ENCODE data around the gene OSM. TPM values are rescaled to one million over a fixed set of nuclear protein-coding genes. Genes with fewer than 3 reads are reported as not detected.

OSM gene
- polyA plus RNA-seq (2013, experiment 1 of 2; ENCODE audit: insufficient read length): not detected
- not detected for polyA plus RNA-seq (2013, experiment 2 of 2; ENCODE audit: insufficient read length)

DNA sequence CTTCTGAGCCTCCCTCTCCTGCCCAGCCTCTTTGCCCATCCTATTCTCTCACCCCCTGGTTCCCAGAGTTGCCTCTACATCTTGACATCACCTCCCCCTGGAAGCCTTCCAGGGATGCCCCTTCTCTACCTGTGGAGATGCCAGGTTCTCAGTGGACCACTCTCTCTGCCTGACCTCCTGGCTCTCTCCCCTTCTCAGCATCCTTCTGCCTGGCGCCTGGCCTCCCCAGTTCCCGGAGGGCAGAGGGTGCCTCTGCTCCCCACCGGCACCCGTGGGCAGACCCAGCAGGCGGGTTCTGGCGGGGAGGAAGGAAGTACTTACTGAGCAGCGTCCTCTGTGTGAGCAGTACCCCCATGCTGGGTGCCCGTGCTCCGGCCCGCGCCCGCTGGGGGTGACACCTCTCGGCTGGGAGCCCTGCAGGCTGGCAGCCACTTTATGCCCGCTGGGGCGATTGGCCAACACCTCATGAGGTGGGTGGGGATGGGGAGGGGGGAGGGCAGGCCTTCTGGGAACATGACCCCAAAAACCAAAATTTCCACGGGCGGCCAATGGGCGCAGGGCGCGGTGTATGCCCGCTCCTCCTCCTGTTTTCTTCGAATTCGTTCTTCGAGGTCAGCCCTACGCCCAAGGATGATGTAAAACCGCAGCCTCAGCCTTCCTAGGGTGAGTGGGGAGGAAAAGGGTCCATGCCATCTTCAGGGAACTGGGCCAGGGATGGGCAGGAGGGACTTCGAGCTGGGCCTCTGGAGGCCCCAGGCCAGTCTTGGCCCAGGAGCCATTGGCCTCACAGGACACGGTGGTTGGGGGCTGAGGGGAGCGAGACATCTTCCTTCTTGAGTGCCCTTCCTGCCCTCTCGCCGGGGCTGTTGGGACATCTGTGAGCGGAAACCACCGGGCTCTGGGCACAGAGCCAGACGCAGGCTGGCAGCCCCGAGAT is at the start of gene OSM:
Gene OSM, minus strand, starts transcription at position 407 of the 937 bp plus-strand sequence. Its CDS starts 52 bp downstream, at position 355.
- no peak for DNase-seq

DNA sequence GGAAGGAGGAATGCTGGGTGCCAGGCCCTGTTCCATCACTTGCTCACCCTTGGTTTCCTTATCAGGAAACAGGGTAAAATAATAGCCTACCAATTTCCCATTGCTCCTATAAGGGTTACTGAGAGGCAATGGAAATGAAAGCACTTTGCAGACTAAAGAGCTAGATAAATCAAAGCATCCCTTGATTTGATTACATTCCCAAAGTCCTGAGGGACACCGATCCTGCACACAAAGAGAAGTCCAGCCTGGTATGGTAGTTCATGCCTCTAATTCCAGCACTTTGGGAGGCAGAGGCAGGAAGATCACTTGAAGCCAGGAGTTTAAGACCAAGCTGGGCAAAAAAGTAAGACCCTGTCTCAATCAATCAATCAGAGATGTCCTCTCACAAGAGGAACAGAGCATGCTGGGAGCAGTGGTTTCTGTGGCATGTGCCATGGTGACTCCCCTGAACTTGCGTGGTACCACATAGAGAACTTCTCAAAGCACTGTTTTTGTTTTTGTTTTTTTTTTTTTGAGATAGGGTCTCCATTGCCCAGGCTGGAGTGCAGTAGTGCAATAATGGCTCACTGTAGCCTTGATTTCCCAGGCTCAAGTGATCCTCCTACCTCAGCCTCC is 49.4 kb upstream of the OSM start:
- no peak for DNase-seq

DNA sequence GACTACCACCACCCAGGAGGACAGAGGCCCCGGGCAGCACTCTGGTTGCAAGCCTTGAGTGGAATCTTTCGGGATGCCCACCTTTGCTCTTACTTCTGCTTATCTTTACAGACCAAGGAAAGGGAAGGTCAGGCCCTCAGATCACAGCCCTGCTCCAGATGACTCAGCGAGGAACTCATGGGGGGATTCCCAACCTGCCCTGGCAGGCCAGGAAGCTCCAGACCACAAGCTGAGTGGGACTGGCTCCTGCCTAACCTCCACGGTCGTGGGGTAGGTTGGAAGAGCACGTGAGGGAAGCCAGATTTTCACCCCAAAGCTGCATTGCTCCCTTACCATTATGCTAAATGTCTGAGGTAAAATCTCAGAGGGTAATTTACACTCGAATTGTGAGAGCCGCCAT is 48.3 kb upstream of the OSM start:
- DNase-seq: no peak

DNA sequence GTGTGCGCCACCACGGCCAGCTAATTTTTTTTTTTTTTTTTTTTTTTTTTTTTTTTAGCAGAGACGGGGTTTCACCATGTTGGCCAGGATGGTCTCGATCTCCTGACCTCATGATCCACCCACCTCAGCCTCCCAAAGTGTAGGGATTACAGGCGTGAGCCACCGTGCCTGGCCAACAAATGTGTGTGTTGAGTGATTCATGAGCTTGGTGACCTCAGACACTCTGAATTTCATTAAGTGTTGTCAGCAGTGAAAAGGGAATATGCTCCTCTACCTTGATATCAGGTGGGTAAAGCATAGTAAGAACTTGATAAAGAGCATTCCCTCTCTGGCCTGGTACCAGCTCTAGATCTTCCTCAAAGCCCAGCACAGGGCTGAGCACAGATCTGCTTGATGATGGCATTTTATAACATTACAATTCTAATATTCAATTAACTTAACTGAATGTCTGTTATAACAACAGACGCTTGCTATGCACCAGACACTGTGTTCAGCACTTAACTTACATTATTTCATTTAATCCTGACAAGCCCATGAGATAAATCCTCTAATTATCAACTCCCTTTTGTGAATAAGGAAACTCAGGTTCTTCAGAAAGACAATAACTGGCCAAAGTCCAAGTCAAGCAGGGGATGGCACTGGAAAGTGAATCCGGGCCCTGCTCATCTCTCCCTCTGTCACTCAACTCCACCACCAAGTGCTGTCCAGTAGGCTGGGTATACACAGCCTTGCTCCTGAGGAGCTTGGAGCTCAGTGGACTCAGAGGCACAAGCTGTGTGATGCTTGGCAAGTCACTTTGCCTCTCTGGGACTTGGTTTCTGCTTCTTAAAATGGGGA is 47.1 kb upstream of the OSM start:
- DNase-seq: no peak

DNA sequence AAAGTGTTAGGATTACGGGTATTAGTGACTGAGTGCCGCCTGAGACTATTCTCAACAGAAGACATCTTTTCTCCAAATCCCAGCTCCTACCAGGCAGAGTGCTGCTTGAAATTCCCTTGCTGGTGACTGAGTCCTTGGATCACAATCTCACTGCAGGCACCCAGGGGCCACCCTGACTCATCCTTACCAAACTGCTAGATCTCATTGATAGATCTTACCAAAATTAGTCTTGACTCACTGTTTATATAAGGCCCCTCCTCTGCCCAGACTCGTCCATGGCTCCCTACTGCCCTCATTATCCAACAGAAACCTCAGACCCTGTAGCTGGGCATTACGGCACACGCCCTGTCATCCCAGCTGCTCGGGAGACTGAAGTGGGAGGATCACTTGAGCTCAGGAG is 45.4 kb upstream of the OSM start:
- peak; percentile 55 for DNase-seq

DNA sequence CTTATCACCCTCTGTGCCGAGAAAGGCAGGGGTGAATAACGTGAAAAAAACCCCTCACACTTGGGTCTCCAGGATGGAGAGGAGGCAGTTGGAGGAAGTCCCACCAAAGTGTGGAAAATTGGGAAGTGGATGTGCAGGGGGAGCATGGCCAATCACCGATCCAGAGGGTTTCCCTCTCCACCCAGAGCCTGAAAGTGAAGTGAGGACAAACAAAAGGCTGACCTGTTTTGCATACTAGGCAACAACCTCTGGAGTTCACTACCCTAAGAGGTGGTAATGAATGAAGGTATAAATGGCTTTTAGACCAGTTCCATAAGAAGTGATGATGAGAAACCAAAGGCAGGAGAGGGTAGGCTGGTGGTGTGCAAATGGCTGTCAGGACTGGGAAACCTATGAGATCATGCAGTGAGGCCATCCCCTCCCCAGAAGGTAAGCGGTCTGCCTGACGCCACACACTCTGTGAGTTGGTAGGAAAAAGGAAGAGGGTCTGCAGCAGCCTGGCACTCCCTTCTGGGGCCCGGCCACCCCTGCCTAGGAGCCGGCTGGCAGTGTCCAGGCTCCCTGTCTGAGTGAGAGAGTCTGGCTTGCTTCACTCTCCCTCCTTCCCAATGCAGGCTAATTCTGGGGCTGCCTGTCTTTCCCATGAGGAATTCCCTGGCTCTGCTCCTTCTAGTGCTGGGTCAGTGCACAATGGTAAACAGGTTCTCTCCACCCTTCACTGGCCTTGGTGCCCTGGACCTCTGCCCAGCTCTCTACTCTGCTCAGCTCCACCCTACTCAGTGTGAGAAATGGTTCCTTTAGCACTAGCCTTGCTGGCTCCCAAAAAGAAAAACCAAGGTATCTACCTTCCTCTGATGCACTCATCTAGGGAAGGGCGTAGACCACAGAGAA is 44.5 kb upstream of the OSM start:
- no peak for DNase-seq

DNA sequence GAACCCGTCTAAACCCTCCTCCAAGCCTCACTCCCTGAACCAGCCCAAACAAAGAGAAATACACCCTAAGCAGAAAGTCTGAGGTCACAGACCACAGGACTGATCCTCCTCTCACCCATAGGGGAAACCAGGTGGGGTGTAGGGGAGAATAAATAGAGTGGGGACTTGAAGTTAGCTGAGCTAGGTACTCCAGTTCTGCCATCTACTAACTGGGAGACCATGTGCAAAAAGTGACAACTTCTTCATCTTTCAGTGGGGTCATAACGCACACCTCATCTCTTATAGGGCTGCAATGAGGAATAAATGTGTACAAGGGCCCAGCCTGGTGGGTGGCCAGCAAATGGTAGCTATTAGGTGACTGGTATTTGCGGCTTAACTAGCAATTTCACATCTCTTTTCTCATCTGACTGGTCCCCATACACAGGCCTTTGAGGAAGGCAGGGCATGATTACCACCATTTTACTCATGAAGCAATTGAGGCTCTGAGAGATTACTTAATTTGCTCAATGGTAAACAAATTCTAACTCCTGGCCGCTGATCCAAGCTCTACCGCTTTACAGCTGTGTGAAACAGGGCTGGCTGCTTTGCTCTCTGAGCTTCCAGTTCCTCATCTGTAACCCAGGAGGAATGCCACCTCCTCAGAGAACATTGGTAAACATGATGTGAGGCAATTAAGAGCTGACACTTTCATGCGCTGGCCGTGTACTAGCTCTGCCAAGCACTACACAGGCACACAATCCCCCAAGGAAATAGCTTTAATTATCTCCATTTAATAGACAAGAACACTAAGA is 43.5 kb upstream of the OSM start:
- peak; percentile 46 for DNase-seq

DNA sequence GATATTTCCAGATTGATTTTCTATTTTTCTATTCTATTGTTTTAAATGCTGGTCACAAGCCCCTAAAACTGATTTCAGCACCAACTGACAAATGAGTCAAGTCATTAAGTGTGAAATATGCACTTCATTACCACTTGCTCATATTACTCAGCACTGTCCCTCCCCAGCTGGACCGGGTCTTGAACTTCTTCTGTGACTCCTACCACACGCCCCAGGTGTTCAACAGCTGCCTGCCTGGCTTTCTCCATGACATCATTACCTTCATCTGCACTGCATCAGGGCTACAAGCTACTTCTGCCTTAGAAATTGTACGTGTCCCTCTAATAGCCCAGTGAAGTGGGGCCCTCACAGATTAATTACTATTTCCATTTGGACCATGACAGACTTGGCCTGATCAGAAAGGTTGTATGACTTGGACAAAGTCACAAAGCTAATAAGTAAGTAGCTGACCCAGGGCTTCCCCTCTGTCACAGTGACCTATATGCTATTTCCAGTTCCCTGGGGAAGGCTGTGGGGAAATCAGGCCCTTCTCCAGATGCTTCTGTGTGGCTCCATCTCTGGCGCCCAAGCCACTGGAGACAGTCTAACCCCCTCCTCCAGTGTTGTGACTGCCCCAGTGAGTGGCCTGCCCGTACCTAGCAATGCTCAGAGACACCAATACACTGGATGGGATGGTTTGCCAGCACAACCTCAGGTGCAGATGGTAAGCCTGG is 42.0 kb upstream of the OSM start:
- peak; percentile 65 for DNase-seq

DNA sequence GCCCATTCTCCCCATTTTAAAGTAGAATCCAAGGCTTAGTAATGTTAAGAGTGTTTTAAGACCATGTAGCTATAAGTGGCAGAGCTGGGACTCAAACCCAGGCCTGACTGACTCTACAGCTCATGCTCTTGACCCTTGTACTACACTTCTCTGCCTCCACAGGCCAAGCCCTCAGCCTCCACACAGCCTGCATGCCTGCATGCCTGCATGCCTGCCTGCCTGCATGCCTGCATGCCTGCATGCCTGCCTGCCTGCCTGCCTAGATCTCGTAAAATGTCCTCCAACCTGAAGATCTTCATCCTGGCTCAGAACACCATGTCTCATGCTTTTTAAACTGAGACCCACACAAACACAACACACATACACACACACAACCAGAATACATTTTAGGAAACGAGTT is 41.4 kb upstream of the OSM start:
- no peak for DNase-seq

DNA sequence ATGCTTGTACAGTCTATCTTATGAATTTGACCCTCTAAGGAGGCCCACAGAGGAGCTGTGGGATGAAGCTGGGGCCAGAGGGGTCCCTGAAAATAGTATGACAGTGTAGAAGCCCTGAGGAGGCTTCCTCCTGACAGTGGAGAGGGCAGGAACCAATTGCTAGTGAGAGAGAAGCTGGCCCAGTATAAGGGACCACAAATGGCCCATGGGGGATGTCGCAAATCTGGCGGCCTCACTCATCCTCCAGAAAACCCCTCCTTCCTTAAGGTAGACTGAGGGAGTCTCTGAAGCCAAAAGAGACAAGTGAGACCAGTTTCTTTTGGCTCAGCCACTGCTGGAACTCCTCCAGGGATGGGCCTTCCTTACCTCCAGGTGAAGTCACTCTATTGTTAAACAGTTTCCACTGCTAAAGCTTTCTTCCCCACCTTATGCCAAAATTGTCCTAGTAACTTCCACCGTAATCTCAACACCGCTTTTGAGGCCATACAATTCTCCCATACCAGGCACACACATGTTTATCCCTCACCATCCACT is 40.5 kb upstream of the OSM start:
- no peak for DNase-seq

DNA sequence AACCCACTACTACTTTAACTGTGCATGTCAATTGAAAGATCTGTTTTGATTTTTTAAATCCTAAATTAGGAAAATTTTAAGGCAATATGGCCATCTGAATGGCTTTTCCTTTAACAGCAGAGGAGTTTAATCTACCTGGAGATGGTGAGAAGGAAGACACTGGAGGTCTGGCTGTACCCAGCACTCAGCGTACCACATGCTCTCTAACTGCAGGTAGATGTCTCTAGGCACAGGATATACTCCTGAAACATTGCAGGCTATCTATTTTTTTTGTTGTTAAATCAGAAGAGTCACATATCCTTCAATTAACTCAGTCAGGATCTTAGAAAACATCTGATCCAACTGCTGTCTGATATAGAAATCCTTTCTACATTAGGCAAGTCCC is 40.0 kb upstream of the OSM start:
- no peak for DNase-seq

DNA sequence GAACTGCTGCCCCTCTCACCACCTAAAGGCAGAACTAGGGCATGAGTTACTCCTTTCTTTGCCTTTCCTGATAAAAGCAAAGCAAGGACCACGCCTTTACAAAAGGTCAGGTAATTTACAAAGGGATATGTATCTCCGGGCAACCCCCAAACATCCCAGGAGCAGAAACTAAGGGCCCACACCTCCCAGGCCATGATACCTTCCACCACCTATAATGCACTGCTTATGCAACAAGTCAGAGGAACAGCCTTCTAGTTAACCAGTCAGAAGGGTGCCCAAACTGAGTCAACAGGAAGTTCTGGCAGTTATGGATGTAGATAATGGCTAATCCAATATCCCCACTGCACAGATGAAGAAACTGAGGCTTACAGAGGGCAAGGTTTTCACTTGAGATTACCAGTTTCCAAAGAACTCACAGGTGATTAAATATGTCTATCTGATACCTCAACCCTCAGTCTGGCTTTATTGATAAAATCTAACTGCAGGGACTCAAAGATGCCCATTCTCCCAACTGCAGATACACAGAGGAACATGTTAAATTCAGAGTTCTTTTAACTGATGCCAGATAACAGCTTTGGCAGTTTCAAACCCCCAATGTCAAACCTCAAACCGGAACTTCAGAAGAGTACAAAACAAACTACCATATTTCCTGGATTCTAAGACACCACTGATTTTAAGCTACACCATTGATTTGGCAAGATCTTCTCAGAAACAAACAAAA is 39.4 kb upstream of the OSM start:
- DNase-seq: no peak

DNA sequence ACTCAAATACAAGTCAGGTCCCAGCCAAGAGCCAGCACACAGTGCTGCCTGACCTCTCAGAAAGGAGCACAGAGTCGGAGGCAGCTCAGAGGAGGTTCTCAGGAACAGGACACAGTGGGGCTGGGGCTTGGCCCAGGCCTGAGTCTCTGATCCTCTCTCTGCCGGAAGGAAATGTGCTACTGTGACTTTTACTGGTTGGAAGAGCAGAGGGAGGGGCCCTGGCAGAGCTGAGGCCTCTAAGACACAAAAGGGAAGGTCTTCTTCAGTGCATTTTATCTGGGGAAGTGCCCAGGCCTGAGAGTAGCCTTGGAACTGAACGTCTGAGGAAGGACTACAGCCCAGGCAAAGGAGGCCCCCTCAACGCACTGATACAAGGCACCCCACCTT is 38.9 kb upstream of the OSM start:
- DNase-seq: no peak

DNA sequence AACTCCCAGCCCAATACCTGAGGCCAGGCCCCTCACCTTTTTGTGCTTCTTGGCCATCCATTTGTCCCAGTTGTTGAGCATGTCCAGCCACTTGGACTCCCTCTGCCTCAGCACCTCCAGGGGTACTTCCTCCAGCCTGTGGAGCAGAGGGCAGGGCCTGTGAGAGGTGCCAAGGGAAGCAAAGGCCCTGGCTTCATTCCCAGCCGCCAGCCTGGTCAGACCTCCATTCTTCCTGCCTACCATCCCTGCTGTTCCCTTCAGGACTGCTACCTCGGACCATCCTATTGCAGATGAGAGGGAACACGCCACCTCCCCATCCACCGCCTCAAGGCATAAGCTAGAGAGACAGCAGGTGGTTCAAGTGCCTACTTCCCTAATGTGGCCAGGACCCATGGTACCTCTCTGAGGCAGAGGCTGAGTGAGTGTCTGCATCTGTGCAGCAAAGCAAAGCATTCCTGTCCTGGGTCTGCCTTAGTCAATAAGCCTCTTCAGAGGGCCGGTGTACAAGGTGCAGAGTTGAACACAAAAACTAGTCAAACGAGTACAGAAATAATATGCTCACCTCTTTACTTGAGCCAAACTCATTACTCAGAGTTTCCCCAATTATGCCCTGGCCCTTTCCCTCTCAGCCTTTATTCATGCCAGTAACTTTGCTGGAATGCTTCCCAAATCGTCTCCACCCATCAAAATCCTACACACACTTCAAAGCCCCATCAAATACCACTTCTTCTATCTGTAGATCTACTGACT is 38.0 kb upstream of the OSM start:
- DNase-seq: no peak

DNA sequence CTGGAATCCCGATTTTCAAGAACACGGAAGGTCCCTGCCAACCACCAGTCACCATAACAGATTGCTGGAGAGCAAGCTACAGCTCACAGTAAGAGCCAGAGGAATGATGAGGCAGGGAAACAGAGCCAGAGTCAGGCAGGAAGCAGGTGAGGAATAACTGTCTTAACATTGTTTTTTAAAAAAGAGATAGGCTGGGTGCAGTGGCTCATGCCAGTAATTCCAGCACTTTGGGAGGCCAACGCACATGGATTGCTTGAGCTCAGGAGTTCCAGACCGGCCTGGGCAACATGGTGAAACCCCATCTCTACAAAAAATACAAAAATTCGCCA is 36.1 kb upstream of the OSM start:
- no peak for DNase-seq

DNA sequence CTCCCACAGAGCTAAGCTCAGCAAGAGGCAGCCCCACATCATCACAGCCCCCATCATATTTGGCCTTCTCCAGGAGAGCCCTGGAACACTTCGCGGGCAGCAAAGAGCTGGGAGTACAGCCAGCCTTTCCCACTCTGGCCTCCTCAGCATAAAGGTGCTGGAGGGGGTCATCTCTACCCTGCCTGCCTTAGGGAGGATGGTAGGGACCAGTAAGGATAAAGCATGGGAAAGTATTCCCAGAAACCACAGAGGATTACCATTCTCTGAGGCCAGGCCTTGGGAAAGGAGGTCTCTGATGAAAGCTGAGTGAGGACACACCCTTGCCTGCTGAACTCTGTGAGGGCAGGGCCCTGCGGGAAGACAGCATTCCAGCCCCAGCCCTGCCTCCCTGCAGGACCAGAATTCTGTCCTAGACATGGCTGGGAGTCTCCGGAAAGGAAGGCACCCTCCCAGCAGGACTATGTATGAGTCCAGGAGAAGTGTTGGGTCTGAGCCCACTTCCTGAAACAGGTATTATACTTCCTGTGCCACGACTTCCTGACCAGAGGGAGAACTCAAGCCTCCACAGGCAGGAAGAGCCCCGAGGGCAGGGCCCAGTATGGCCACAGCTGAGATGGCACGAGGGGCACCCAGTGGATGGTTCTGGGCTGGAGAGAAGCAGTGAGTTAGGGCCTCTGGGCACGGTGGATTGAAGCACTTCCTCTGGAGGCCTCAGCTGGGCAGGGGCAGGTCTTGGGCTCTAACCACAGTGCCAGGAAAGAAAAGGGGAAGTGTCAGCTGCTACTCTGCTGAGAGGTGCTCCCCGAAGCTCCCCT is 35.6 kb upstream of the OSM start:
- DNase-seq: peak; percentile 72

DNA sequence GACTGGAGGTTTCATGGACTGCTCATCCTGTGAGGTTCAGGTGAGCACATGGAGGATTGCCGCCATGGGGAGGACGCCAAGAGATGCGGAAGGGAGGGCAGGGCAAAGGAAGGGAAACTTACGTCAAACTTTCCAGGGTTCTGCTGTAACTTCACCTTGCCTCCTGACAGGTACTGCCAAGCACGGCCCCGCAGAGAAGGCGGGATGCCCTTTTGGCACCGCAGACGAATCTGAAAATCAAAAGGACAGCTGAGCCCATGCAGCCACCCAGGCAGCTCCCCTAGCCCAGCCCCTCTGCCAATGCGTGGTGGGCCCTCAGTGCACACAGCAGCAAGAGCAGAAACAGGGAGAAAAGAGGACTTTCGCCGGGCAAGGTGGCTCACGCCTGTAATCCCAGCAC is 32.7 kb upstream of the OSM start:
- DNase-seq: no peak

All from fibroblast of skin of abdomen (primary cell).